ENCODE data around the gene WIPF1.

The WIPF1 gene

DNA sequence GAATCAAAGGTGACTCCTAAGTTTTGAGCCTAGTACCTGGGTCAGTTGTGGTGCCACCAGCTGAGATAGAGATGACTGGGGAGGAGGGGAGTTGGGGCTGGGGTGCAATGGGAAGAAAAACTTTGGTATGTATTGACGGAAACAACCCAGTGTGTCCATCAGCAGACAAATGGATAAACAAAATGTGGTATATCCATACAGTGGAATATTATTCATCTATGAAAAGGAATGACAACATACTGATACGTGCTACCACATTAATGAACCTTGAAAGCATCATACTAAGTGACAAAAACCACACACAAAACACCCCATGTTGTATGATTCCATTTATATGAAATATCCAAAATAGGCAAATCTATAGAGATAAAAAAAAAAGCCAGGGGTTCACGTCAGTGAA lies 69.6 kb downstream of the WIPF1 start:
- no peak for DNase-seq

DNA sequence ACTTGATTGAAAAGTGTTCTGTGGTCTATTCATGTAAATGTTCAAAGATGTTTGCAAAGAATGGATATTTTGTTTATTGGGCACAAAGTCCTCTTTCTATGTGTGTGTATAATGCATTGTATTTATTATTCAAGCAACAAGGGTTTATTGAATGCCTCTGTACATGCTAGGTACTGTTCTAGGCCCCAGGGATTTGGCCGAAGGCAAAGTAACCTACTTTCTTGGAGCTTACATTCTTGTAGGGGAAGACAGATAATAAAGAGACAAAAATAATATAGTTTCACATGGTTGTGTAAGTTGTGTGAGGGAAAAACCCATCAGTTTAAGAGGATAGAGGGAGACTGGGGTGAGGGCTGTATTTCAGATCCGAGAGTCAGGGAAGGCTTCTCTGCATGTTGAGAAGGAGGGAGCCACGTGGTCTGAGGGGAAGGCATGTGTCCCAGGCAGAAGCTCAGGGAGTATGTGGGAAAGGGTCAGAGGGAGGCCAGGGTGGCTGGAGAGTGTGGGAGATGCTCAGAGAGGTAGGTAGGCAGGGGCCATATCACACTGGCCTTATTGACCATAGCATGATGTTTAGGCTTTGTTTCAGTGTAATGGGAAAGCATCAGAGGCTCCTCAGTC lies 70.4 kb downstream of the WIPF1 start:
- DNase-seq, result no peak

GRCh38 chr2:174524527-174524926 lies 73.1 kb downstream of the WIPF1 start:
- DNase-seq, result no peak

DNA sequence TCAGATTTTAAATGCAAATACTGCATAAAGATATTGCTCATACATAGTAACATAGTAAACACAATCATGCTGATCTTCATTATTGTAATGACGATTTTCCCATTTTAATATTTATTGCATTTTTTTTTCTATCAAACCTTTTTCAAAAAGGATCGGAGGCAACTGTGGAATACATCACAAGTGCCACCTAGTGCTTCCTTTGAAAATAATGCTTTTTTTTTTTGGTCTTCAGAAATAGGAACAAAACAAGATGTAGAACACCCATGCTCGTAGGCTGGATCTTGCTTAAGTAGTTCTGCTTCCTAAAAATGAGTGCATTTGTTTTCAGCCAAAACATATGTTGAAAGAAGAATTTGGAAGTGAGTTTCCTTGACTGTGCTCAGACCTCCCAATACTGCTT lies 75.1 kb downstream of the WIPF1 start:
- DNase-seq, result no peak

DNA sequence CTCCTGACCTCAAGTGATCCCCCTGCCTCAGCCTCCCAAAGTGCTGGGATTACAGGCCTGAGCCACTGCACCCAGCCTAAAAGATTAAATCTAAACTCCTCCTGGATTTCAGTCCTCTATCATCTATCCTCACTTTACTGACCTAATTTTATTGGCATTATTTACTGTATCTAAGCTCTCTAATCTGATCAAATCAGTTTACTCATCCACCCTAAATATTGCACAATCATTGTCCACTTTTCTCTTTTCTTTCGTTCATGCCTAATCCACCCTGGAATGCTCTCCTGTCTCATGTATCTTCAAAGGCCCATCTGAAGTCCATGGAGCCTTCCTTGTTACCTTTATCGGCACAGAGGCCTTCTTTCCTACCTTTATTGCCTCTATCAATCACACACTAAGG lies 79.2 kb downstream of the WIPF1 start:
- DNase-seq, result no peak

- DNase-seq, result no peak
Observed at GRCh38 chr2:174516501-174517378, 80.9 kb downstream of the WIPF1 start.

DNA sequence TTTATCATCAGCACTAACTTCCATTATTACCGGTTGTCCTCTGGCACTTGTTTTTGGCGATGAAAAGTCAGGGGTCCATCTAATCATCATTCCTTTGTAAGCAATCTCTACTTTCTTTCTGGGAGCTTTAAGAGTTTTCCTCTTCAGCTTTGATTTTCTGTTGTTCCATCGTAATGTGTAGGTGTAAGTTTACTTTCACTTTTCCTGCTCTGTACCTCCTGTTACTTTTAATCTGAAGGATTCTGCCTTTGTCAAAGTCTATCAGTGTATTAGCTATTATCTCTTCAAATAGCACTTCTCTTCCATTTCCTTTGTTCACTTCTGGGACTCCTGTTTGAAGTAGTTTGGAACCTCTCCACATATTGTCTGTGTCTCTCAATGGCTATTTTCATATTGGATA lies 85.3 kb downstream of the WIPF1 start:
- DNase-seq, result no peak

DNA sequence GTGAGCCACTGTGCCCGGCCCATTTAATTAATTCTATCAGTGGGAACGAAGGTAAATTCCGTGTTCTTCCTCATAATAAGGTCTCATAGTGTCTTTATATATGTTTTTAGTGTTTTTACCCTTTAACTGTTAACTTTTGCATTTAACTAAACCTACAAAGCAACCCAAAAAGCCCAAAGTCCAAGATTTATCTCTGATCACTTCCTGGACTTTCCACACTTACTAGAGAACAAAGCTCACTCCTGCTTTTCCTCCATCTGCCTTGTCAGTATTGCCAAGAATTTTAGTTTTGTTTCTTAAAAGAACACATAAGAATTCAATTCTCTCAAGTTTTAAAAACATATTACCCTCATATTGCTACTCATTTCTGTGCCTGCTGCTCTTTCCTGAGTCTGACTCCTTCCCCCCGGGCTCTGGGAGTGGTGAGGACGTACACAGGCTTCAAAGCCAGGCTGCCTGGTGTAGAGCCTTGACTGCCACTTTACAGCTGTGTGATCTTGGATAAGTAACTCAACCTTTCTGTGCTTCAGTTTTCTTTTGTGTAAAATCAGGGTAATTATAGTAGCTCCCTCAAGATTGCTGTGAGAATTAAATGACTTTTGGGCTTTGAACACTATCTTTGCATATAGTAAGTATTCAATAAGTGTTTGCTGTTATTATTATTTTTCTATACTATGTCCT lies 85.9 kb downstream of the WIPF1 start:
- no peak for DNase-seq

DNA sequence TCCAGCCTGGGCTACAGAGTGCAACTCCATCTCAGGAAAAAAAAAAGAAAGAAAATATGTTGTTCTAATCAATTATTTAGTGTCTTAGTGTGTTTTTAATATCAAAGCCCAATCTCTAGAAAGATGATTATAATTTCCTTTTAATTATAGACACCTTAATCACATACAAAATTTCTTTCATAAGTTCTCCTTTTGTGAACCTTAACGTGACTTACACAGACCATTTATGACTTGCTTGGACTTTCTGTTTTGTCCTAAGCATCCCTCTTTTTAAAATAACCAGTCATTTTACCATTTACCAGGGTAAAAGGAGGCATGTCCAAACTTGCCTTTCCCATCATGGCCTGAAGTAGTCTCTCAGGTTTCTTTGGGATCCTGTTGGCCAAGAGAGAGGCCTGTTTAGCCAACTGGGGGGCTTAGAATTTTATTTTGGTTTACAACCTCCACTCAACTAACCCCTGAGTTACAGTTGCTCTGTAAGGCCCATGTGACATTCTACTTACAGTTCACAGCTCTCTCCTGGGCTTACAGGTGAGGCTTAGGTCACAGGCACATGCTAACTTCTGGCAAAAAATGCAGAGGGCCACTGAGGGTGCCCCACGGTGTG lies 86.9 kb downstream of the WIPF1 start:
- no peak for DNase-seq
